ENCODE results near the gene CEBPA.

CEBPA gene

DNA sequence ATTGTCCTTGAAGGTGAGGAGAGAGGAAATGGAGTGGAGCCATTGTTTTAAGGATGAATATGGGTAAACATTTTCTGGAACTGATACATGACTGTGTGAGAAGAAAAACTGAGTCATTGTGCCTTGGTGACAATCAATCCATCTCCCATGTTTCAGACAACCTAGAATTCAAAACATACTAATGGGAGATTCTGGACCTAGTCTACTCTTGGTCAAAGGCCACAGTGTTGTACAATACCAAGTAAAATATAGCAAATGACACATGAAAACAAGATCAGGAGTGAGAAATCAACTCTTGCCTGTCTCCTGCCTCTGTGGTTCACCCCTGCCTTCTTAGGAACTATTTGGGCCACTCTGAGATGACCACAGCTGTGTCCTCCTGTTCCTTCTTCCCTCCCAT lies 13.1 kb downstream of the CEBPA start:
- no peak for FAIRE-seq

DNA sequence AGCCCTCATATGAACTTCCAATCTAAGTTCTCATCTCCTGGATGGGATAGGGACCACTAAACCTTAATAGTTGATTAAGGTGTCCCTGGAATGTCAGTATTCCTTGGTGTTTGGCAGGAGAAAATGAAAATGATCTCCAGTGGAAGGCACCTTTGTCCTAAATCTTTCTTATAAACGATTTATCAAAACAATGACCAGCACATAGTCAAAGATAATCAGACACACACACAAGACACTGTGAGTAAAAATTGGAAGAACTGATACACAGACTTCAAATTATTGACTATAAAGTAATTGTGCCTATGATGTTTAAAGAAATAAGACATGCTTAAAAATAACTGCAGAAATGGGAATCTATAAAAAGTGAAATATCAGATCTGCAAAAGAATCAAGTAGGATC lies 13.7 kb downstream of the CEBPA start:
- FAIRE-seq: no peak

More for the DNA sequence above, 13.1 kb downstream of the CEBPA start:
- no peak for DNase-seq (ENCODE audit: insufficient read length, low spot score)

DNA sequence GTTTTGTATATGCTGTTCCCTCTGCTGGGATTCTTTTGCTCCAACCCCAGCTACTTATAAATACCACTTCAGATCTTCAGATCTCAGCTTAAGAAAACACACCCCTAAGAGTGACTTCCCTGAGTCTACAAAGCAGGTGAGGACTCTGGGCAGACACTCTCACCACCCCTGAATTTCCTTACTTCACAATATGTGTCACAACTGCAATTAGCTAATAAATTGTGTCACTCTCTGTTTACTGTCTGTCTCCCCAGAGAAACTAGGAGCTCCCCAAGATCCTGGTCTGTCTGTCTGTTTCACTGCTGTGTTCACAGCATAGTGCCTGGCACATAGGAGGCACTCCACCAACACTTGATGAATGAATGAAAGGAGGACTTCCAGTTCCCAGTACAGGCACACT lies 14.4 kb downstream of the CEBPA start:
- DNase-seq (ENCODE audit: insufficient read length, low spot score) (no peak), FAIRE-seq (no peak)

More for the DNA sequence above, 13.7 kb downstream of the CEBPA start:
- DNase-seq (ENCODE audit: insufficient read length, low spot score): no peak

DNA sequence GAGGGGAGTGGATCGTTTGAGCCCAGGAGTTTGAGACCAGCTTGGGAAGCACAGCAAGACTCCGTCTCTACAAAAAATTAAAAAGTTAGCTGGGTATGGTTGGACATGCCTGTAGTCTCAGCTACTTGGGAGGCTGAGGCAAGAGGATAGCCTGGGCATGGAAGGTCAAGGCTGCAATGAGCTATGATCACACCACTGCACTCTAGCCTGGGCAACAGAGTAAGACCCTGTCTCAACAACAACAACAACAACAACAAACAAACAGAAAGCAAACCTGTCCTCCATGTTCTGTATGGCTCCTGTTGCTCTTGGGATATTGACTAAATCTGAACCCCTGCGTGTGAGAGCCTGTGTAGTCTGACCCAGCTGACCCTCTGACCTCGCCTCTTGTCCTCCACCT lies 14.9 kb downstream of the CEBPA start:
- FAIRE-seq (no peak), DNase-seq (ENCODE audit: insufficient read length, low spot score) (no peak)

DNA sequence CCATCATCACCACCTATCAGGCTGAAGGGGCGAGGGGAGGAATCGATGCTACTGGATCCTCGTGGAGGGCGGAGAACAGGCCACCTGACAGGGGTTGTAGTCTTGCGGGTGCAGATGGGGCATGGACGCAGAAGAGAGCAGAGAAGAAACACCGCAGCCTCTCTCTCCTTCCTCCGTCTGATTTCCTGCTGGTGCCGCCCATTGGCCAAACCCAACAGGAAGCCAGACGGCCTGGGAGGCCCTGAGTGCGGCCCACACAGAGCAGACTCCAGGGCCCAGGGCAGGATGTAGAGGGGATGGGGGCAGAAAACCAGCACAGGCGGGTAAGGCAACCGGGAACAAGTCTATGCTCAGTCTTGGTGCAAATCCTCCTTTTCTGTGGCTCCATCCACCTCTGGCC lies 15.4 kb downstream of the CEBPA start:
- no peak for FAIRE-seq
- no peak for DNase-seq (ENCODE audit: insufficient read length, low spot score)

DNA sequence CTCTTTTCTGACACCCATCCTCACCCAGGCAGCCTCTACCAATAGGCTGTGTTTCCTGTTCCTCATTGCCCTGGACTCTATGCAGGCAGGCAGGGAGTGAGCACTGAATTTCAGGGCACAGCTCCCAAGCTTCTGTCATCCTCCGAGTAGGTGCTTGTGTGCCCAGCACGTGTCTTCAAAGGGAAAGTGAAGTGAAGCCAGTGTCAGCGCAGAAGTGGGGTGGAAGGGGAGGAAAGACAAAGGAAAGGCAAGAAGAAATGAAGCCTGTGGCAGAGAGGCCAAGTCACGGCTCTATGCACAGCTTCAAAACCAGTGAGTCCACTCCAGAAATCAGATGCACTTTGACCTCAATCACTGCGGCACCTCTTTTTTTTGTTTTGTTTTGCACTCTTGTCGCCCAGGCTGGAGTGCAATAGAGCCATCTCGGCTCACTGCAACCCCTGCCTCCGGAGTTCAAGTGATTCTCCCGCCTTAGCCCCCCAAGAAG lies 16.9 kb downstream of the CEBPA start:
- no peak for FAIRE-seq
- DNase-seq (ENCODE audit: insufficient read length, low spot score): no peak

DNA sequence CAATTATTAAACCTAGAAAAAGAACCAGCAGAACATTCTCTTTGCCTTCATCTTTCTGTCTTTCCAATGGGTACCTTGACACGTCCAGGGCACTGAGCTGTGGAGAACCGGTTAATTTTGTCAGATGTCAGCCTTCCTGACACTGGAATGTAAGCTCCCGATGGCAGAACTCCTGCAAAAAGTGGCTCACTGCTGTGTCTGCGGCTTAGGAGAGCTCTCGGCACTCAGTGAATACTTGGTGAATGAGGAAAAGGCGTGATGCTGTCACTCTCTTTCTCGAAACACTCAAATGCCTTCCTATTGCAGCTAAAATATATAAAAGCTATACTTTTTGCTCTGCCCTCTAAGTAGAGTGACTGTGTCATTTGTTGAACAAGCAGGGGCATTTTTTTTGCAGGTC lies 17.6 kb downstream of the CEBPA start:
- no peak for FAIRE-seq

DNA sequence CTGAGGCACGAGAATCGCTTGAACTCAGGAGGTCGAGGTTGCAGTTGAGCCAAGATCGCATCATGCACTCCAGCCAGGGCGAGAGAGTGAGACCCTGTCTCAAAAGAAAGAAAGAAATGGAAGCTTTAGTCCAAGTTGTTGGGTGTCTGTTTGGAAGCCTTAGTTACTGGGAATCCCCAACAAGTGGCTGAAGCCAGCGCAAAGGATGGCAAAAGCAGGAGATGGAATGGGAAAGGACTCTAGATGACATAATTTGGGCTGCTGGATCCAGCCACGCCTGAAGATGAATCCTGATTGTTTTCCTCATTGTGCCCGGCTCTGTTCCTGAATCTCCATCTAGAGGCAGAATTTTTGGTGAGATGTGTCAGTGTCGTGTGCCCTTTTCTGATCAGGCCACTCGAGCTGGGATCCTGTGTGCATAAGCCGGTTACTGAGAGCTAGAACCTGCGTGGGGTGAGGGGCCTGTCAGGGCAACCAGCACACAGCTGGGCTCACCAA lies 18.1 kb downstream of the CEBPA start:
- FAIRE-seq: no peak
- DNase-seq (ENCODE audit: insufficient read length, low spot score): no peak

More for the DNA sequence above, 17.6 kb downstream of the CEBPA start:
- no peak for DNase-seq (ENCODE audit: insufficient read length, low spot score)

DNA sequence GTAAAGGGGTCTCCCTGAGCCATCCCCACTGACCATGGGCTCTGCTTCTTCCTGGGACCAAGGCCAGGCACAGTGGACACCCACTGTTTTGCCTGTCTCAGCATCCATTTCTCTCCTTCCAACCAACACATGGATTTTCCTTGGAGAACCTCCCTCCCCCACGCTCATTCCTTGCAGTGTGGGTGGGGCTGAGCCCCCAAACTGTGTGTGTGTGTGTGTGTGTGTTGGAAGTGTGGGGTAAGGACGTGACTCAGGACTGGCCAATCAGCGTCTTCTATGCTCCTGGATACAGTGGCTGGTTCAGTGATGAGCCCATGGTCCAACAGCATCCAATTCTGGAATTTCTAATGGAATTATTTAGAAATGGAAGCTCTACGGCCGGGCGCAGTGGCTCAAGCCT lies 18.7 kb downstream of the CEBPA start:
- DNase-seq (ENCODE audit: insufficient read length, low spot score) (no peak), FAIRE-seq (no peak)

DNA sequence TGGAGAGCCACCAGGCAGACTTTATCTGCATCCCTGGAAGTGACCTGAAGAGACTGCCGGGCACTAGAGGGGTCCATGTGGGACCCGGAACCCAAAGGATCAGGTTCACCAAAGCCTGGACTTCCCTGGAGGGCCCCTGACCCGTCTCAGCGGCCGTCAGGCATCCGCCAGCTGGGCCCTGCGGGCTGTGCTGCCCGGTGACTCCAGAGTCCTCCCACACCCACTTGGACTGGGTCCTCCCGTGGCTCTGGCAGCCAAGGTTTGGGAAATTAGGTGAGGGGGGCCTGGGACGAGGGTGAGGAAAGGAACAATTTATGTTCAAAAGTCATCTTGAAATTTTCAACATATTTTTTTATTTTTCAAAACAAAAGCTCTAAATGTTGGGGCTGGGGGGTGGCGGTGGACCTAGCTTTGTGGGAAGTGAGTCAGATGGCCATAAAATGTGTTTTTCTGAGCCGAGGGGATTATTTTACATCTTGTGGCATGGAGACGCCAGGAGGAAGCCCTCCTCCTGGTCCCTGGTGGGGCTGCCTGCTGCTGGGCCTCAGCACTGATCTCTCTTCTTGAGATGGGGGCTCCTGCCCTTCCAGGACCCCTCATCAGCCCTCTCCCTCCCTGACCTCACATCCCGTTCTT lies 20.2 kb downstream of the CEBPA start:
- DNase-seq (ENCODE audit: insufficient read length, low spot score) (no peak), FAIRE-seq (no peak)

DNA sequence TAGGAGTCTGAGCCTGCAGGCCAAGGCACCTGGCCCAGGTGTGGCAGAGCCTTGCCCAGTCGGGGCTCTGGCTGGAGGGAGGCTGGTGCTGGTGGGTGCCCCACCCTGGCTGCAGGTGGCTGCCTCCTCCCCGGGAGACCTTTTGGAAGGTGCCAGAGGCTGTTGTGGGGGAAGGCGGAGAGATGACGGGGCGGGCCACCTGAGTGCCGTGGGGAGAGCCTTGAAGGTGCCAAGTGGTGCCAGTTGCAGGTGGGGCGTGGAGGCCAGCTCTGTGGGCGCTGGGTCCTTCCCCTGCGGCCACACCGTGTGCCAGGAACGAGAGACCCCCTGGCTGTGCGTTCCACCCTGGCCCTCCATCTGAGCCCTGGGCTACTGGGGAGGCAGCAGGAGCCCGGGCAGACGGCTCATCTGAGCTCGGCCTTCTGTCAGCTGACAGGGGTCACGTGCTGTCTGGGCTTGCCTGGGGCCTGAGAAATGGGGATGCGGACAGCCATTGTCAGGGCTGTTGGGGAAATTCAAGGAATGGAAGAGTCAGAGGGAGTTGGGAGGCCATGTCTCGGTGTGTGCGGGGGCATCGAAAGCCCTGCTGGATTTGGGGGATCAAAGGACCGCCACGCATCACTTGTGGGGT lies 20.9 kb downstream of the CEBPA start:
- no peak for FAIRE-seq

DNA sequence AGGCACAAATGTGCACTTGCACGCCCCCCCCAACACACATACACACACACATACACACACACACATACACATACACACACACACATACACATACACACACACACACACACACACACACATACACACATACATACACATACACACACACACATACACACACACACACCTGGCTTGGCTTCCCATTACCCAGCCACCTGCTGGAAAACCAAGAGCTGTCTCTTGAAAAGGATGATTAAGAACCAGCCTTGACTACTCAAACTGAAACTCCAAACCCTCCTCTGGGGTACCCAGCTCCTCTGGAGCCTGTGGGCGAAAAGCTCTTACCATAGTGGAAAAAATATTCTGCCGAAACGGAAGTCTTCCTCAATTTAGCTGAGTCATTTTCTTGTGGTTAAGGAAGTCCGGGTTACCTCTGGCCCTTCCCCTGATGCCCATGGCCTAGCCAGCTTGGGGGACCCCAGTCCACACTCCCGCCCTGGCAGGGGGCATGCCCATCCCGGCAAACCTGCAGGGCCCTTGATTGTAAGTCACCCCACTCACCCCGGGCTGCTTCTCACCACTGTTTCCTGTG lies 21.9 kb downstream of the CEBPA start:
- no peak for DNase-seq (ENCODE audit: insufficient read length, low spot score)

More for the DNA sequence above, 20.9 kb downstream of the CEBPA start:
- DNase-seq (ENCODE audit: insufficient read length, low spot score): no peak

DNA sequence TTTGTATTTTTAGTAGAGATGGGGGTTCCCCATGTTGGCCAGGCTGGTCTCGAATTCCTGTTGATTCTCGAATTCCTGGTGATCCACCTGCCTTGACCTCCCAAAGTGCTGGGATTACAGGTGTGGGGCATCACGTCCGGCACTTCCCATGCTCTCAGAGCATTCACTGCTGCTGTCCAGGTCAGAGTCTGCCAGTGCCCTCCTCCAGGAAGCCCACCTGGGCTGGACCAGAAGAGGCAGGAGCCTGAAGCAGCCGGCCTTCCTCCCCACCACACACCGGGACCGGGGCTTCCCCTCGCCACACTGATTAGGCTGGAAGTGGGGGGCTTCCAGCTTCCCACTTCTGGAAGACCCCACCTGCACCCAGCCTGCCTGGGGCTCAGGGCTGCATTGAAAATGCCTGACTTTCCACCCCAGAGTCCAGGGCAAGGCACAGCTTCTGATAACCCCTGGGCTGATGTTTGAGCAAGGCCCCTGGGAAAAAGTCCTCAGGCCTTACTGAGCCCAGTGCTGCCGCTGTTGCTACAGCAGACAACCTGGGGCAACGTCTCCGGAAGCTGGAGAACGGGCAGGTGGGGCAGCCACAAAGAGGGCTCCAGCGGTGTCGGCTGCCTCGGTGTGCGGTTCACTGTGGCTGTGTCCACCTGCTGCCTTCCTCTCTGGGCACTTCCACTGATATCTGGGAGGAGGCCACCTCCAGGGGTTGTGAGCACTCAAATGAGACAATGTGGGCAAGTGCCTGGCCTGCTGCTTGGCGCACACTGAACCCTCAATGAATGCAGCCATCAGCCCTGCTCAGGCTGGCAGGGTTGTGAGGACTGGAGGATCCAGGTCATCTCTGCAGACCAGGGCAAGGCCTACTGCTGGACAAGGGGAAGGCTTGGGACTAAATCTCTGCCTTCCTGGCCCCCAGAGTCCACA lies 22.6 kb downstream of the CEBPA start:
- no peak for DNase-seq (ENCODE audit: insufficient read length, low spot score)
- FAIRE-seq: no peak

More for the DNA sequence above, 21.9 kb downstream of the CEBPA start:
- FAIRE-seq: no peak

DNA sequence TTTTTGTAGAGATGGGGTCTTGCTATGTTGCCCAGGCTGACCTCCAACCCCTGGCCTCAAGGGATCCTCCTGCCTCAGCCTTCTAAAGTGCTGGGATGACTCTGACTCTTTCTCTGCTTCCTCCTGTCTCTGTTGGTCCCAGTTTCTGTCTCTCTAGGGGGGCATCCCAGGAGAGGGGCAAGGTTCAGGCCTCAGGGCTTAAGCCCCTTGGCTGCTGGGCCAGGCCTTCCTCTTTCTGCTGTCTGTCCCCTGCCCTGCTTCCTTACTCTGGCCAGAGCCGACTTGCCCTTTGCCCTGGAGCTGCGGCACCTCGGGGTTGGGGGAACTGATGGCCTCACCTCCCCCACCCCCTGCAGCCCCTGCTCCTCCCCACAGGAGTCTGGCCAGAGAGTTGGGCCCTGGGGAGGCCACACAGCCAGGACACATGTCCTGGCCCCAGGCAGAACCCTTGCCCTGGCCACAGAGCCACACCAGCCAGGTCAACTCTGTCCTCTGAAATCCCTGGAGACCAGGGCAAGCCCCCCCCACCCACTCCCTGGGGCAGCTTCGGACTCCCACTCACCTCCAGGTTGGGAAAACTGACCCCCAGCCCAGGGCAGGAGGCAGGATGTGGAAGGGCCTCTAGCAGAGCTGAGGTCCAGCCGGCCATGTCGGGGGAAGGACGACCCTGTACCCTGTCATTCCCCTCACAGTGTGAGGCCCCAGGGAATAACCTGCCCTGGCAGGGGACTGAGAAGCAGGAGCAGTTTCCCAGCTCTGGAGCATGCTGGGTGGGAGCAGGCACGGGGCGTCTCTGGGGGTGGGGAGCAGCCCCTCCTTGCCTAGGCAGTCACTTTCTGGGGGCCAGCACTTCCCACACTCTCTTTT lies 23.7 kb downstream of the CEBPA start:
- no peak for DNase-seq (ENCODE audit: insufficient read length, low spot score)
- no peak for FAIRE-seq

DNA sequence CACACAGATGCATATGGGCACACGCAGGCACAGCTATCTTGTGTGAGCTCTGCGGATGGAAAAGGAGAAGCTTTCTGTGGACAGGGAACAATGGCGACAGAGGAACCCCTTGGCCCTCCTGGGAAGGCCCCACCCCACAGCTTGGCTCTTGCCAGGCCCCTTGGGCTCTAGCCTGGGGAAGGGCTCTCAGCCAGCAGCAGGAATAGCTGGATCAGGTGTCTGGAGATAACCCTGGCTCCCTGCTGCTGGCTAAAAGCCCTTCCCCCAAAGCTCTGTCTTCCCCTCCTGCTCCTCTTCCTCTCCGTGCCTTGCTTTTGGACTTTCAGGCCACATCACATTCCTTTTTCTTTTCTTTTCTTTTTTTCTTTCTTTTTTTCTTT lies 24.3 kb downstream of the CEBPA start:
- no peak for DNase-seq (ENCODE audit: insufficient read length, low spot score)
- no peak for FAIRE-seq

DNA sequence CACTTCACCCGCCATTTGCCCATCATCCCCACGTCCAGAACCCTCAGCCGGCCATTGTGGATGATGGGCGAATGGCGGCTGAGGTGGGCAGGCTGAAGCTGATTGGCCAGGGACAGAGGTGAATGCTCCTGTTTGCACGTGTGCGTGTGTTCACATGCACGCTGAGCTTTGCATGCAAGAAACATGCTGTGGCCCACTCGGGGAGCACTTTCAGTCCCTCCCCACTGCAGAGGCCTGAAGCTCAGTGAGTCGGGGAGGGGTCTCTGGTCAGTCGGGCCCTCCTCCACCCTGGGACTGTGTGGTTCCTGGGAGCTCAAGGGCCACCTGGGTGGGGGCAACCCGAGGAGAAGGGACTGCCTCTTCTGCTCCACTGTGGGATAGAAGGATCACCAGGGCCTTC lies 24.9 kb downstream of the CEBPA start:
- DNase-seq (ENCODE audit: insufficient read length, low spot score) (no peak), FAIRE-seq (no peak)

DNA sequence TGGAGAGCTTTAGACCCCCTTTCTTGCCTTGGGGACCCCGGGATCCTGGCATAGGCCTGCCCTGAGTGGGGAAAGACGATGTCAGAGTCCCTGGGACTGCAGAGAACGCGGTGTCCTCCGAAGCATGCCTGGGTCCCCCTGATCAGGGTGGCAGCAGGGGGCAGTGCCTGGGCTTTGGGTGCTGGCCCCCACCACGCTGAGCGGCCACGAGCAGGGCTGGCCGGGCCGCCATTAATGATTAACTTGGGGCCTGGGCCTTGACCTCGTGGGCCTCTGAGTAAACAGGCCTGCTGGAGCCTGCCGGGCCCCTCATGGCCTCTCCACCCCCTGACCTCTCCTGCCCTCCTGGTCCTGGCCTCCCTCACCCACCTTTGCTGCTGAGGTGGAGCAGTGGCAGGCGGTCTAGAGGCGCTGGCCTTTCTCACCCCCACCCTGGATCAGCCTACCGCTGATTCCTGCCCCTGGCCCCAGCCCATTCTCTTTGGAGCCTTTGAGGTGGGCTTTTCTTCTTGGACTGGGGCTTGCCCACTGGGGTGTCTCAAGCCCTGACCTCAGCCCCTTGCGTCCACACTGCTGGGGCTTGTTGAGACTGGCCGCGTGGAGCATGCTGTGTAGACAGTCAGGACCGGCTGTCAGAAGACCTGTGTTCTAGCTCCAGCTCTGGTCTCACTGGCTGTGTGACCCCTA lies 26.3 kb downstream of the CEBPA start:
- no peak for FAIRE-seq
- DNase-seq (ENCODE audit: insufficient read length, low spot score): no peak

DNA sequence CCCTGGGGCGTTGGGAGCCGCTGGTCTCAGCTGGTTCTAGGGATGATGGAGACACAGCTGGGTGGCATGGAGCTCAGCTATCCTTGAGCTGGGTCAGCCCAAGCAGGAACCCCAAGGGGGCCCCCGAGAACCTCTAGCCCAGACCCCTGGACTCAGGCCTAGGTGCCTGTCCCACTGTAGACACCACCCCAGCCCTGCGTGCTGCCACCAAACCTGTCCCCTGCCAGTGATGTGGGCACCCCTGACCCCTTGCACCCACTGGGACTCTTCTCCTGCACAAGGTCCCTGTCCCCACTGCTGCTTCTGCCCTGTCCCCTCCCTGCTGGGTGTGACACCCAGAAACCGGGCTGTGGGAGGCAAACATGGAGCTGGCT lies 26.8 kb downstream of the CEBPA start:
- DNase-seq (ENCODE audit: insufficient read length, low spot score) (no peak), FAIRE-seq (no peak)

Measured in HTR-8/SVneo (cell line).